ENCODE data around the gene CX3CR1. TPM values are rescaled to one million over a fixed set of nuclear protein-coding genes. Genes with fewer than 3 reads are reported as not detected.

Gene CX3CR1
- total RNA-seq, 1 experiment from 2014 or later = not detected

GRCh38 chr3:39251576-39251975, 28.3 kb downstream of the CX3CR1 start:
- ChIA-PET CTCF (no interaction called here), POLR2A (no interaction called here)
- intact Hi-C loops (cut with micrococcal nuclease; ENCODE audit: unreplicated experiment) (no loop called here), in situ Hi-C loops (cut with HindIII; ENCODE audit: low pct_unique_long_range_greater_than_20kb, low sequenced_read_pairs) (no loop called here)
- H3K36me3 ChIP-seq (ENCODE audit: control insufficient read depth, insufficient read depth, low read length) = no peaks in the 10 kb centered on the region
- BruUV-seq (replicated peaks) = no TSS peak
- DNase-seq (ENCODE audit: low read depth, low spot score) (no peak), ATAC-seq (no peak)
- no peak overlapping the region for H3K4me3 ChIP-seq (ENCODE audit: low read depth in 2 of 2, low read length in 2 of 2)
- TF ChIP-seq, protein P1, sequence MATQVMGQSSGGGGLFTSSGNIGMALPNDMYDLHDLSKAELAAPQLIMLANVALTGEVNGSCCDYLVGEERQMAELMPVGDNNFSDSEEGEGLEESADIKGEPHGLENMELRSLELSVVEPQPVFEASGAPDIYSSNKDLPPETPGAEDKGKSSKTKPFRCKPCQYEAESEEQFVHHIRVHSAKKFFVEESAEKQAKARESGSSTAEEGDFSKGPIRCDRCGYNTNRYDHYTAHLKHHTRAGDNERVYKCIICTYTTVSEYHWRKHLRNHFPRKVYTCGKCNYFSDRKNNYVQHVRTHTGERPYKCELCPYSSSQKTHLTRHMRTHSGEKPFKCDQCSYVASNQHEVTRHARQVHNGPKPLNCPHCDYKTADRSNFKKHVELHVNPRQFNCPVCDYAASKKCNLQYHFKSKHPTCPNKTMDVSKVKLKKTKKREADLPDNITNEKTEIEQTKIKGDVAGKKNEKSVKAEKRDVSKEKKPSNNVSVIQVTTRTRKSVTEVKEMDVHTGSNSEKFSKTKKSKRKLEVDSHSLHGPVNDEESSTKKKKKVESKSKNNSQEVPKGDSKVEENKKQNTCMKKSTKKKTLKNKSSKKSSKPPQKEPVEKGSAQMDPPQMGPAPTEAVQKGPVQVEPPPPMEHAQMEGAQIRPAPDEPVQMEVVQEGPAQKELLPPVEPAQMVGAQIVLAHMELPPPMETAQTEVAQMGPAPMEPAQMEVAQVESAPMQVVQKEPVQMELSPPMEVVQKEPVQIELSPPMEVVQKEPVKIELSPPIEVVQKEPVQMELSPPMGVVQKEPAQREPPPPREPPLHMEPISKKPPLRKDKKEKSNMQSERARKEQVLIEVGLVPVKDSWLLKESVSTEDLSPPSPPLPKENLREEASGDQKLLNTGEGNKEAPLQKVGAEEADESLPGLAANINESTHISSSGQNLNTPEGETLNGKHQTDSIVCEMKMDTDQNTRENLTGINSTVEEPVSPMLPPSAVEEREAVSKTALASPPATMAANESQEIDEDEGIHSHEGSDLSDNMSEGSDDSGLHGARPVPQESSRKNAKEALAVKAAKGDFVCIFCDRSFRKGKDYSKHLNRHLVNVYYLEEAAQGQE (IDR thresholded peaks at IDR 0.05; ENCODE audit: insufficient read depth in 1 of 2, low read depth in 2 of 2, low read length in 1 of 2) = no peak
- TF ChIP-seq POLR2AphosphoS5 (IDR thresholded peaks at IDR 0.05; ENCODE audit: low read depth, low read length) = no peak
- no peak for TF ChIP-seq CTCF (IDR thresholded peaks at IDR 0.05)
- no peak for TF ChIP-seq TCF7L2 (IDR thresholded peaks at IDR 0.05; ENCODE audit: low read depth, low read length)
- TF ChIP-seq SIN3A (IDR thresholded peaks at IDR 0.05; ENCODE audit: borderline replicate concordance, insufficient read depth, low read depth, low read length) = no peak
- H3K9me3 ChIP-seq (ENCODE audit: control insufficient read depth, insufficient read depth, low read depth, low read length) = no peaks in the 10 kb centered on the region
- H3K4me1 ChIP-seq (ENCODE audit: control insufficient read depth, insufficient read depth, low read length) = no peaks in the 10 kb centered on the region
- no peak overlapping the region for H3K27ac ChIP-seq (ENCODE audit: low read length)
- no peaks in the 10 kb centered on the region for H3K27me3 ChIP-seq (ENCODE audit: control insufficient read depth, insufficient read depth, low read length)

DNA sequence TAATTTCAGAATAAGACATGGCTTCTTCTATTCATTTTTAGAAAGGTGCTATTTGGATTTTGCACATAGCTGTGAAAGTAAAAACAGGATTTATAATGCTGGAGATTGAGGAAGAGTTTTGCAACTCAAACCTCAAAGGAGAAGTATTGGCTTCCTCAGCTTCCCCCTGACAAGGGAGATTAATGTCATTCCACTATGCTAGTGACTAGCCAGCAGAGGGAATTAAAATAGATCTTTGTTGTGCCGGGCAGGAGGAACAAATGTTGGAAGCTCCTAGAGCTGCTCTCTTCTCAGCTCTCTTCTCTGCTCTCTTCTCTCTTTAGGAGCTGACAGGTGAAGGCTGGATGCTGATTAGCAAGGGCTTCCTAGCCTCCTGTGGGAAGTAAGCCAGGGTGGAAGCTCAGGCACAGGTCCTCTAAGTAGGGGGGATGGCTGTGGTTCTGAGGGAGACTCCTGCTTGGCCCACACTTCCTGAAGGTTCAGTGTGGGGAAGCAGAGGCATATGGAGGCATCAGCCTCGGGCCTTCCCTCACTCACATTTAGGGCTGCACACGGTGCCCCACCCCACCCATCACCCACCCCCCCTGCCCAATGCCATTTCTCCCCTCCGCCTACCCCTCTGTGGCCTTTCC, 29.6 kb downstream of the CX3CR1 start:
- CTCF ChIA-PET = no interaction called here
- in situ Hi-C loops (cut with HindIII; ENCODE audit: low pct_unique_long_range_greater_than_20kb, low sequenced_read_pairs) (no loop called here), intact Hi-C loops (cut with micrococcal nuclease; ENCODE audit: unreplicated experiment) (no loop called here)
- Histone ChIP-seq H3K4me1 (ENCODE audit: control insufficient read depth, insufficient read depth, low read length) (no peaks in the 10 kb centered on the region), H3K36me3 (ENCODE audit: control insufficient read depth, insufficient read depth, low read length) (no peaks in the 10 kb centered on the region), H3K9me3 (ENCODE audit: control insufficient read depth, insufficient read depth, low read depth, low read length) (no peaks in the 10 kb centered on the region), H3K27me3 (ENCODE audit: control insufficient read depth, insufficient read depth, low read length) (no peaks in the 10 kb centered on the region), H3K4me3 (ENCODE audit: low read depth in 2 of 2, low read length in 2 of 2) (no peak overlapping the region), H3K27ac (ENCODE audit: low read length) (no peak overlapping the region)
- BruUV-seq (replicated peaks) = no TSS peak
- ATAC-seq (no peak), DNase-seq (ENCODE audit: low read depth, low spot score) (no peak)
- POLR2A ChIA-PET = no interaction called here
- TF ChIP-seq SIN3A (IDR thresholded peaks at IDR 0.05; ENCODE audit: borderline replicate concordance, insufficient read depth, low read depth, low read length) = no peak
- TF ChIP-seq POLR2AphosphoS5 (IDR thresholded peaks at IDR 0.05; ENCODE audit: low read depth, low read length) = no peak
- TF ChIP-seq, protein P1 (IDR thresholded peaks at IDR 0.05; ENCODE audit: insufficient read depth in 1 of 2, low read depth in 2 of 2, low read length in 1 of 2) = no peak

Measured in Panc1 (cell line).